Measurements from ENCODE around the gene KANSL3.

- no peak for TF ChIP-seq SP1 (IDR thresholded peaks at IDR 0.05)
- TF ChIP-seq FOXK2 (IDR thresholded peaks at IDR 0.05): no peak
- TF ChIP-seq HDGF (IDR thresholded peaks at IDR 0.05; ENCODE audit: borderline replicate concordance): no peak
- TF ChIP-seq ARNT (IDR thresholded peaks at IDR 0.05): no peak
- TF ChIP-seq FOXM1 (IDR thresholded peaks at IDR 0.05; ENCODE audit: borderline replicate concordance): no peak
- no peak for TF ChIP-seq NFRKB (IDR thresholded peaks at IDR 0.05)
- TF ChIP-seq SUZ12 (IDR thresholded peaks at IDR 0.05): no peak
- no peak for TF ChIP-seq TARDBP (IDR thresholded peaks at IDR 0.05)
- no peak for TF ChIP-seq CTBP1 (IDR thresholded peaks at IDR 0.05; ENCODE audit: borderline replicate concordance)
- no peak for TF ChIP-seq BHLHE40 (IDR thresholded peaks at IDR 0.05; ENCODE audit: borderline replicate concordance)
- TF ChIP-seq ELF4 (IDR thresholded peaks at IDR 0.05): no peak
- no peak for TF ChIP-seq LEF1 (IDR thresholded peaks at IDR 0.05; ENCODE audit: borderline replicate concordance)
These were observed 73.0 kb downstream of the KANSL3 start for GRCh38 chr2:96565111-96565510.

Data from HEK293T (cell line).